Hepatocyte (in vitro differentiated cells): Measurements from ENCODE around the gene LTB4R2. TPM values are rescaled to one million over a fixed set of nuclear protein-coding genes. Genes with fewer than 3 reads are reported as not detected.

ENCODE experiments used
- DNase-seq: peaks from one replicate; pipeline ENCODE4 v3.0.0-alpha.2; 2016; ENCODE audit warnings: low spot score
- H2AFZ ChIP-seq: fragments of 200-600 bp; sonication (generic); 2 replicates; pipeline ENCODE4 v1.6.0; 2016; ENCODE audit warnings: antibody characterized with exemption, mild to moderate bottlenecking
- H3K27ac ChIP-seq: fragments of 200-600 bp; sonication (generic); 2 replicates; pipeline ENCODE4 v1.5.1; 2016; ENCODE audit warnings: mild to moderate bottlenecking
- H3K27me3 ChIP-seq: fragments of 200-600 bp; sonication (generic); 2 replicates; pipeline ENCODE4 v1.6.1; 2016
- H3K36me3 ChIP-seq: fragments of 200-600 bp; sonication (generic); replicated peaks from 2 replicates; pipeline ENCODE4 v1.5.1; 2016; ENCODE audit warnings: low read depth; ENCODE audit not compliant: insufficient read depth
- H3K4me1 ChIP-seq: fragments of 200-600 bp; sonication (generic); 2 replicates; pipeline ENCODE4 v1.5.1; 2016; ENCODE audit warnings: mild to moderate bottlenecking, moderate library complexity; ENCODE audit not compliant: insufficient read depth
- H3K4me2 ChIP-seq: fragments of 200-600 bp; sonication (generic); 2 replicates; pipeline ENCODE4 v1.6.0; 2016
- H3K4me3 ChIP-seq: fragments of 200-600 bp; sonication (generic); 2 replicates; pipeline ENCODE4 v1.5.1; 2016; ENCODE audit warnings: mild to moderate bottlenecking
- H3K79me2 ChIP-seq: fragments of 200-600 bp; sonication (generic); 2 replicates; pipeline ENCODE4 v1.6.0; 2017; ENCODE audit warnings: mild to moderate bottlenecking
- H3K9me2 ChIP-seq: fragments of 200-600 bp; sonication (generic); replicated peaks from 2 replicates; pipeline ENCODE4 v1.6.0; 2017; ENCODE audit warnings: mild to moderate bottlenecking; ENCODE audit not compliant: insufficient read depth
- H3K9me3 ChIP-seq: fragments of 200-600 bp; sonication (generic); 2 replicates; pipeline ENCODE4 v1.5.1; 2016; ENCODE audit warnings: low read depth, mild to moderate bottlenecking
- H4K20me1 ChIP-seq: fragments of 200-600 bp; sonication (generic); 2 replicates; pipeline ENCODE4 v1.6.0; 2016; ENCODE audit warnings: mild to moderate bottlenecking; ENCODE audit not compliant: insufficient read depth, poor library complexity, severe bottlenecking
- CTCF ChIP-seq: fragments of 200-600 bp; sonication (generic); IDR thresholded peaks from 2 replicates; pipeline ENCODE4 v1.5.1; 2016; ENCODE audit warnings: antibody characterized with exemption, mild to moderate bottlenecking; ENCODE audit not compliant: poor library complexity
- EZH2 ChIP-seq: fragments of 200-600 bp; sonication (generic); IDR thresholded peaks from 2 replicates; pipeline ENCODE4 v1.6.1; 2016; ENCODE audit warnings: antibody characterized with exemption, mild to moderate bottlenecking, borderline replicate concordance
- EZH2phosphoT487 ChIP-seq: fragments of 200-600 bp; sonication (generic); IDR thresholded peaks from one replicate; pipeline ENCODE4 v1.6.1; 2018; ENCODE audit warnings: antibody characterized with exemption, mild to moderate bottlenecking, low read depth, moderate library complexity; ENCODE audit not compliant: unreplicated experiment, severe bottlenecking
- WGBS: methylation state at CpG from one replicate; pipeline ENCODE4 v1.1.6; 2016; ENCODE audit warnings: low lambda C conversion rate; ENCODE audit errors: missing lambda C conversion rate; 5-methylcytosine and 5-hydroxymethylcytosine counted together
- polyA plus RNA-seq: library from polyadenylated mRNA; unstranded; fragments of >200 nt; fragmentation: Nextera tagmentation; extraction: Ambion mirVana; gene quantifications from 2 replicates; pipeline ENCODE4 v1.2.1, GENCODE V29; 2016
- total RNA-seq: library from RNA; depleted of rRNA; stranded (reverse); fragments of >200 nt; gene quantifications from 2 replicates; pipeline ENCODE4 v1.2.3, GENCODE V29; 2014

The LTB4R2 gene
- total and polyA plus RNA-seq, 2 experiments from 2014 or later, result 0.92 to 3.6 TPM

- Histone ChIP-seq H3K79me2 (no peaks in the 10 kb centered on the region), H3K4me1 (no peaks in the 10 kb centered on the region), H3K36me3 (no peaks in the 10 kb centered on the region), H3K4me2 (no peak overlapping the region), H3K4me3 (no peak overlapping the region), H4K20me1 (no peaks in the 10 kb centered on the region), H2AFZ (no peak overlapping the region), H3K9me2 (no peaks in the 10 kb centered on the region), H3K9me3 (no peaks in the 10 kb centered on the region), H3K27ac (no peak overlapping the region), H3K27me3 (no peaks in the 10 kb centered on the region)
- DNase-seq, result no peak
- TF ChIP-seq EZH2 (no peak), EZH2phosphoT487 (no peak)
- 86% methylated on average over 3 of the region's 3 CpGs for WGBS
Observed at GRCh38 chr14:24282736-24283135, 27.2 kb upstream of the LTB4R2 start.

- H3K9me3 ChIP-seq, result no peaks in the 10 kb centered on the region
- 86% methylated on average over 5 of the region's 5 CpGs for WGBS
- no peaks in the 10 kb centered on the region for H3K27me3 ChIP-seq
- H3K36me3 ChIP-seq, result no peaks in the 10 kb centered on the region
- no peaks in the 10 kb centered on the region for H3K79me2 ChIP-seq
- H4K20me1 ChIP-seq, result no peaks in the 10 kb centered on the region
- H3K4me2 ChIP-seq, result no peak overlapping the region
- no peaks in the 10 kb centered on the region for H3K4me1 ChIP-seq
- no peak overlapping the region for H3K27ac ChIP-seq
- no peak overlapping the region for H3K4me3 ChIP-seq
- TF ChIP-seq EZH2, result no peak
- TF ChIP-seq EZH2phosphoT487, result no peak
- no peaks in the 10 kb centered on the region for H3K9me2 ChIP-seq
- DNase-seq, result no peak
- no peak overlapping the region for H2AFZ ChIP-seq
Observed at GRCh38 chr14:24283796-24284460, 26.0 kb upstream of the LTB4R2 start.

GRCh38 chr14:24284501-24285035 lies 25.4 kb upstream of the LTB4R2 start:
- TF ChIP-seq EZH2, result no peak
- no peak for TF ChIP-seq CTCF
- no peak for TF ChIP-seq EZH2phosphoT487
- WGBS, result 93% methylated on average over 11 of the region's 11 CpGs
- no peak overlapping the region for H3K27ac ChIP-seq
- no peak overlapping the region for H2AFZ ChIP-seq
- no peaks in the 10 kb centered on the region for H4K20me1 ChIP-seq
- DNase-seq, result no peak
- H3K9me2 ChIP-seq, result no peaks in the 10 kb centered on the region
- H3K4me2 ChIP-seq, result no peak overlapping the region
- no peaks in the 10 kb centered on the region for H3K79me2 ChIP-seq
- H3K36me3 ChIP-seq, result no peaks in the 10 kb centered on the region
- H3K4me1 ChIP-seq, result no peaks in the 10 kb centered on the region
- no peak overlapping the region for H3K4me3 ChIP-seq
- H3K9me3 ChIP-seq, result no peaks in the 10 kb centered on the region
- H3K27me3 ChIP-seq, result no peaks in the 10 kb centered on the region

- no peak overlapping the region for H3K4me3 ChIP-seq
- no peaks in the 10 kb centered on the region for H3K36me3 ChIP-seq
- no peak overlapping the region for H3K27ac ChIP-seq
- 75% methylated on average over 4 of the region's 4 CpGs for WGBS
- H3K9me2 ChIP-seq, result no peaks in the 10 kb centered on the region
- TF ChIP-seq EZH2, result no peak
- TF ChIP-seq EZH2phosphoT487, result no peak
- TF ChIP-seq CTCF, result no peak
- DNase-seq, result no peak
- no peaks in the 10 kb centered on the region for H4K20me1 ChIP-seq
- H3K4me1 ChIP-seq, result no peaks in the 10 kb centered on the region
- H3K27me3 ChIP-seq, result no peaks in the 10 kb centered on the region
- no peak overlapping the region for H2AFZ ChIP-seq
- no peaks in the 10 kb centered on the region for H3K9me3 ChIP-seq
- H3K79me2 ChIP-seq, result no peaks in the 10 kb centered on the region
- no peak overlapping the region for H3K4me2 ChIP-seq
Observed at GRCh38 chr14:24285351-24285750, 24.6 kb upstream of the LTB4R2 start.
